ENCODE measurements around the gene INIP.

INIP gene

DNA sequence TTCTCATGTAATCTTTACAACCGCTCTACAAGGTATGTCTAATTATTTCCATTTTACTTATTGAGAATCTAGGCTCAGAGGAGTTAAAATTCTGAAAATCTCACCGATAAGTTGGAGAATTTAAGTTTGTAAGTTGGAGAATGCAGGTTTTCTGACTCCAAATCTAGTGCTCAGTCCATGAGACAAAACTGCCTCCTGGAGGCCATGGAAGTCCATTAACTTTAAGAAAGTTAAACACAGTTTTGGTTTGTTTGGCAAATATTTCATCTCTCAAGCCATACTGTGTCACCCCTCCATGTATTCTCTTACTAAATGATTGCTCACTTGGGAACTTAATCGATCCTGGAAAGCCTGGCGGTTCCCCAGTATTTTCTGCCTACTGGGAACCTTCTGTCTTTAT lies 52.6 kb downstream of the INIP start:
- no peak for DNase-seq

- DNase-seq, result no peak
These were observed 53.4 kb downstream of the INIP start for GRCh38 chr9:112664531-112664930.

DNA sequence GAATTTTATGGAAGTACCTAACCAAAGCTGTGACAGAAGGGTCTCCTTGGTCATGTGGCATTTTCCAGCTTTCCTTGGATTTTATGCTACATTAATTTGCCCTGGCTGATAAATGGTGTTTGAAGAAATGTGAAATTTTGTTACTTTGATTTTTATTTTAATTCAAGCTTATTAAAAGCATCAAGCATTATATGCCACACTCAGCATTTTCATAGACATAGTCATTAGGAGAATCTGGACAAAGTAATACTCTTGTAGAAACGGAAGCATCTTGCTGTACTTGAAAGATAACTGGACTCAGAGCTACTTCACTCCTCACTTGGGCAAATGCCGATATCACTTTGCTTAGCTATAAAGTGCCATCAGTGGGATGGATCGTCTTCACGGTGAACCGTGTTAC lies 54.2 kb downstream of the INIP start:
- no peak for DNase-seq

DNA sequence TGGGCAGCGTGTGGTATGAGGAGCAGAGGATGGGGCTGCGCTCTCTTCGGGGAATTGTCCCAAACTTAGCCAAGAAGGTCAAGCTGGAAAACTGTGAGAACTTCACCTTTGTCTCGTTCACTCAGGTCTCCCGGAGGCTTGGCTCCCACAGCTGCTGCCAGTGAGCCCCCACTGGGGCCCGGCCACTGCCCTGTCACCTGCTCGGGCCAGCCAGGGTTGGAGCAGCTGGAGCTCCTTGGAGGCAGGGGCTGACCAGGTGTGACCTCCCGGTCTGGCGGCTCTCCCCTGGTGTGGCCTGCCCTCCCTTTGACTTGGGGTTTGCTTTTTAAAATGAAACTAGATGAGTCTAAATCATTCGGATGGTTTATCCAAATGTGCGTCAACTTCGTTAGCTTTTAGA lies 58.0 kb downstream of the INIP start:
- no peak for DNase-seq

DNA sequence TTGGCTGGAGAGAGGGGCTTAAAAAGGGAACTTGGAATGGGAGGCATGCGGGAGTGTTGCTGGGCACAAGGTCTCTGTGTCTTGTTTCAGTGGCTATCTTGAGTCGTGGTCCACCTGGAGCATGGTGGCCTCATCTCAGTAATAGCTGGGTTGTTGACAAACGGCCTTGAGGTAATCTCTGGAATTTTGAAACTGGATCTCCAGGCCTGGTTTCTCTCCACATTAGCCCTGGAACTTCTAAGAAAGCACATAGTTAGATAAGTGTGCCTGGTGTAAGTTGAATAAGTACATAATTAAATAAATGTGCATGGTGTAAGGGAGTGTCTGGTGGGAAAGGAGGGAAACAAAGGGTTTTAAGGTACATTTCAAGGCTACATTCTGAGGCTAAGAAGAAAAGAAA lies 62.2 kb downstream of the INIP start:
- no peak for DNase-seq

GRCh38 chr9:112654282-112654681 lies 63.6 kb downstream of the INIP start:
- no peak for DNase-seq

DNA sequence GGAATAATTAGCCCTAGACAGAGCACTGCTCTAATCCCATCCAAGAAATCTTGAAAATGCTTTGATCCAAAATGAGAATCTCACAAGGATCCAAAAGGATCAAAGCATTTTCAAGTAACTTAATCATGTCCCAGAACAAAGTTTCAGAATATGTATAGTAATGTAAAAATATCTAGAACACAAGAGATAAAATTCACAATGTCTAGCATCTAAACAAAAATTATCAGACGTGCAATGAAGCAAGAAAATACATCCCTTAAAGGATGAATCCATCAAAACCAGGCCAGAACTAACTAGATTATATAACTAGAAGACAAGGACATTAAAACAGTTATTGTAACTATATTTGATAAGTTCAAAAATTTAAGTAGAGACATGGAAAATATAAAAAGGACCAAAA lies 69.3 kb downstream of the INIP start:
- no peak for DNase-seq

- no peak for DNase-seq
These were observed 70.3 kb downstream of the INIP start for GRCh38 chr9:112647596-112647995.

DNA sequence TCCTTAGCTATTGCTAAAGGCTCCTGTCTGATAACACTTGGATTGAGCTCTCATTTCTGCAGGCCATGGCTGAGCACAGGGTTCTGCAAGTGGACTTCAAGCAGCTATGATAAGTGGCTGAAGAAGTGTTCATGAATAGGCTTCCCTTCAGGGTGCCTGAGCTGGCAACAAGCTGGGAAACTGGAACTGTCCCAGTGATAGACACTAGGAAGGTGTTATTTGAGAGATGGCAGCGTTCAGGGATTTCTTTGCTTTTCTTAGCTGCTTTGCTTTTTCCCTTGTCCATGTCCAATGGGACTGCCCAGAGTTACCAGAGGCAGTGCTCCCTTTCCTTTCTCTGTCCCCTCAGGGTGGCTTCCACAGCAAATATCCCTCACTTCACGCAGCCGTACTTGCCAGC lies 75.8 kb downstream of the INIP start:
- DNase-seq, result no peak

GRCh38 chr9:112640311-112640710 lies 77.6 kb downstream of the INIP start:
- DNase-seq, result no peak
